GM10266 (cell line): ENCODE results near the gene SFI1.

Experiments used
- DNase-seq: peaks from one replicate; pipeline ENCODE4 v3.0.0; 2012; ENCODE audit errors: extremely low spot score
- TF ChIP-seq, protein P1 (sequence below): IDR thresholded peaks from 2 replicates; pipeline ENCODE4 v1.5.1; 2012; ENCODE audit warnings: mild to moderate bottlenecking, low read depth; ENCODE audit not compliant: control insufficient read depth, insufficient read depth; ENCODE audit errors: missing control alignments

The SFI1 gene

DNA sequence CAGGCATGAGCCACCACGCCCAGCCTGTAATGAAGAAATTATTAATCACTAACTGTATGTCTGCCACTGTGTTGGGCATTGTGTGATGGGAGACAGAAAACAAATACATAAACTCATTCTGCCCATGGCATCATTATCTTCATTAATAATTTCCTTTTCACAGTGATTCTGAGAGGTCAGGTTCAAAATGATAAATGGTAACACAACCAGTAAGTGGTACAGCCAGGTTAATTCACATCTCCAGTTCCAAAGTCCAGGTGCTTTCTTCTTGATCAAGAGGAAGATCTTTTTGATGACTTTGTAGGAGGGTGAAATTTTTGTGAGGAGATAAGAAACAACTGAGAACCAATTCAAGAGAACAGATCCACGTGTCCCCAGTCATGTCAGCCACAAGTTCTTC is 98.9 kb downstream of the SFI1 start:
- DNase-seq: no peak
- TF ChIP-seq, protein P1, sequence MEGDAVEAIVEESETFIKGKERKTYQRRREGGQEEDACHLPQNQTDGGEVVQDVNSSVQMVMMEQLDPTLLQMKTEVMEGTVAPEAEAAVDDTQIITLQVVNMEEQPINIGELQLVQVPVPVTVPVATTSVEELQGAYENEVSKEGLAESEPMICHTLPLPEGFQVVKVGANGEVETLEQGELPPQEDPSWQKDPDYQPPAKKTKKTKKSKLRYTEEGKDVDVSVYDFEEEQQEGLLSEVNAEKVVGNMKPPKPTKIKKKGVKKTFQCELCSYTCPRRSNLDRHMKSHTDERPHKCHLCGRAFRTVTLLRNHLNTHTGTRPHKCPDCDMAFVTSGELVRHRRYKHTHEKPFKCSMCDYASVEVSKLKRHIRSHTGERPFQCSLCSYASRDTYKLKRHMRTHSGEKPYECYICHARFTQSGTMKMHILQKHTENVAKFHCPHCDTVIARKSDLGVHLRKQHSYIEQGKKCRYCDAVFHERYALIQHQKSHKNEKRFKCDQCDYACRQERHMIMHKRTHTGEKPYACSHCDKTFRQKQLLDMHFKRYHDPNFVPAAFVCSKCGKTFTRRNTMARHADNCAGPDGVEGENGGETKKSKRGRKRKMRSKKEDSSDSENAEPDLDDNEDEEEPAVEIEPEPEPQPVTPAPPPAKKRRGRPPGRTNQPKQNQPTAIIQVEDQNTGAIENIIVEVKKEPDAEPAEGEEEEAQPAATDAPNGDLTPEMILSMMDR: no peak

DNA sequence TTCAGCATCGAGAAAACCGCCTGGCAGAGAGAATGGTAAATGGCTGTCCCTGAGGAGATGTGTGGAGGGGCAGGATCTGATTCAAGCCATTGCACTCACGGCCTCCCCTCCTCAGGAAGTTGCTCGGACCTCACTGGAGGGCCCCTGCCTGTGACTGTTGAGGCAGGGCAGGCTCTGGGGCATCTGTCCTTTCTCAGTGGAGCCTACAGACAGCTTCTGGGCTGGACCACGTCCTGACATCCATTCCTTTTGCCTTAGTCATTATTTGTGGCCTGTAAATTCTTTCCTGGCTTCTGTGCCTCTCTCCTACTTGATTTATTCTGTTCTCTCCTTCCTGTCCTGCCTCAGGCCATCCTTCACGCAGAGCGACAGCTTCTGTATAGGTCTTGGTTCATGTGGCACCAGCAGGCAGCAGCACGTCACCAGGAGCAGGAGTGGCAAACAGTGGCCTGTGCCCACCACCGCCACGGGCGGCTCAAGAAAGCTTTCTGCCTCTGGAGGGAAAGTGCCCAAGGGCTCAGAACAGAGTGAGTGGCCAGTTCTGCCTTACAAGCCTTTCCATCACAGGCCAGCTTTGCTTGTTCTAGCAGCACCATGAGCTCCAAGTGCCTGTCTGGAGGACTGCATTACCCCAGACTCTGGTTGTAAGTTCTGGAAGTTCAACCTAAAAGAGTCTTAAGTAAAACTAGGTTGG is 106.1 kb downstream of the SFI1 start:
- no peak for DNase-seq
- TF ChIP-seq, protein P1: no peak

DNA sequence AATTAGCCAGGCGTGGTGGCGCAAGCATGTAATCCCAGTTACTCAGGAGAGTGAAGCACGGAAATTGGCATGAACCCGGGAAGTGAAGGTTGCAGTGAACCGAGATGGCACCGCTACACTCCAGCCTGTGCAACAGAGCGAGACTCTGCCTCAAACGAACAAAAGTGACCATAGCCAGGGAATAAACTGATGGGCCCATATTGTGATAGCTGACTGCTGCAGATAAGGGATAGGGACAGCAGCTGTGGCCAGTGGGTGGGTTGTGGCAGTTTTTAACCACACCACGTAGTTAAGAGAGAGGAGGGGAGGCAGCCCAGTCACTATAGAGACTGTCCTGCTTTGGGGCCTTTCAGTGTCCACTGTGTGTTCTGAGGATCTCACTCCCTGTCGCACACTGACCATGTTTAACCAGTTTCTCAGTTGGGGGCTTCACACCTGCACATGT is 106.8 kb downstream of the SFI1 start:
- TF ChIP-seq, protein P1: no peak
- no peak for DNase-seq

DNA sequence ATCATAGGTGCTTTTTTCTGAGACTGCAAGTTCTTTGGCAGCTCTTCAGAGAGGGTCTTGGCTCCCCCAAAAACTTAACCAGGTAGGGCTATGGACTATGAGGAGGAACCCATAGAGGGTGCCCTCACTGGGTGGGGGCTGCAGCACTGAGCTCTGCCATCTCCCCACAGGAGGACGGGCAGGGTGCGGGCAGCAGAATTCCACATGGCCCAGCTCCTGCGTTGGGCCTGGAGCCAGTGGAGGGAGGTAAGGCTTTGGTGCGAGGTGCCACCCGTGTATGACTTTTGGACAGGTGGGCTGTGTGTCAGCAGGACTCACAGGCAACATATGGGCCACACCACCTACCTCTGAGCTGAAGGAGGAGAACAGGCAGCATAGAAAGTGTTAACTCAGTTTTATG is 107.2 kb downstream of the SFI1 start:
- no peak for DNase-seq
- TF ChIP-seq, protein P1: no peak

DNA sequence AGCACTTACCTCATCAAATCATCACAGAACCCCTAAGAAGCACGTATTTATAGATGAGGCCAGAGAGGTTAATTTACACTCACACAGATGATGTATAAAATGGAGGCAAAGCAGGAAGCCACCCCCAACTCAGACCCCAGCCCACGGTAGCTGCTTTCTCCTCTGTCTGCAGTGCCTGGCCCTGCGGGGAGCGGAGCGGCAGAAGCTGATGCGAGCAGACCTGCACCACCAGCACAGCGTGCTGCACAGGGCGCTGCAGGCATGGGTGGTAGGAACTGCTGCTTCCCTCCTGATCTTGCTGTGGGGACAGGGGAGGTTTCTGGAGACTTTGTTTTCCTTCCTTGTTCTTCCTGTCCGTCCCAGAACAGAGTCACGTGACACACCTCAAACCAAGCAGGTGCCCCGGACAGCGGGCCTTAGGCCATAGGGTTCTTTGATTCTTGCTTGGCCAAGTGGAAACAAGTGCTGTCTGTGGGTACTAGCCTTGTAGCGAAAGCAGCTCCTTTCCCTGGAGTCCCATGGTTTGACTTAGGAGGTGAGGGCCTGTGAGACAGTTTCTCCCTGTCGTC is 107.9 kb downstream of the SFI1 start:
- no peak for DNase-seq
- TF ChIP-seq, protein P1: no peak

DNA sequence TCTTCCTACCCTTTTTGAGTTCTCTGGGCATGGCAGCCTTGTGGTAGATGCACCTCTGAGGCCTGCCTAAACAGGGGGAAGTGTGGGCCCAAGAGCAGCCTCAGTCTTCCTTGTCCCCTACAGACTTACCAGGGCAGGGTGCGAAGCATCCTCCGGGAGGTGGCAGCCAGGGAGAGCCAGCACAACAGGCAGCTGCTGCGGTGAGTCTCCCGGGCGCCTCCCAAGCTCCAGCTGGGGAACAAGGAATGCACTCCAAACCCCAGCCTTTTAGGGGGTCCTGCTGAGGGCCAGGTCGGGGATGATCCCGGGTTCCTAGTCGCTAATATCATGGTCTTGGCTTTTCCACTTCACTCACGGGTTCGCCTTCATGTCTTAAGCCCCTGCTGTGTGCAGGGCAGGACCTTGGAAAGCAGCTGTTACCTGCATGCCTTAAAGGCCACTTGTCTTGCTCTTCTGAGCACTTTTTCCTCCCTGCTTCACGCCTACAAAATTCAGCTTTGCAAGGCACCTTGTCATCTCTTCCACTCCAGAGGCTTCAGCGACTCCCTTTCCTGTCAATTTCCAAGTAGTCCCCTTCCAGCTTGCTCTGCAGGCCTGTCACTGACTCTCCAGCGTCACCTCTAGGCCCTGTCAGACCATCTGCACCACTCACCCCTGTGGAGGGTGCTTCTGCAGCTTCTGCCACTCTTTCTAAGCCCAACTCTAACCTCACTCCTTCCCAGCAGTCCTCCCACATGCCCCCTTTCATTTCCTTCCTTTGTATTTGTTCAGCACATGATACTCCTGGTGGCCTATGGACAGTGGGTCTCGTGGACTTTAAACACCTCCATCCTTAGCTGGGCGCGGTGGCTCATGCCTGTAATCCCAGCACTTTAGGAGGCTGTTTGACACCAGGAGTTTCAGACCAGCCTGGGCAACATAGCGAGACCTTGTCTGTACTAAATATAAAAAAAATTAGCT is 108.7 kb downstream of the SFI1 start:
- DNase-seq: no peak
- TF ChIP-seq, protein P1: no peak
